Measurements from ENCODE around the gene IL23R.

IL23R gene

DNA sequence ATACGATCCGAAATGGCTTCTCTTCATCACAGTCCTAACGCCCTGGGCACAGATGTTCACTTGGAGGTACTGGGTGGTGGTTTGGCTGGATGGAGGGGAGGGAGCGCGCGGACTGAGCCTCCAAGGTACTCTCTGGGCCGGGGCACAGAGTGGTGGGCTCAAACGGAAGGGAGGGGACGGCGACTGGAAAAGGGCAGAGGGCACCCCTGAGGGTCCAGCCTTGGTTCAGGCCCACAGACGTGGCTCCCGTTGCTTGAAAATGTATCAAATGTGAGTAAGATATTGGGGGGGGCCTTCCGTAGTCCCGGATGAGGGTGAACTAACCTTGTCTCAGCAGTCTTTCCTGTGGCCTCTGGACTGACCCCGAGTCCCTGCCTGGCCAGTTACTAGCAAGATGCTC is 141.9 kb downstream of the IL23R start:
- no peak for DNase-seq
